ENCODE results near the gene SFPQ.
"Not testable (repeated sequence)": the region's sequence is repeated elsewhere in the genome, so short reads cannot be mapped to it uniquely, and the experiment has no call there.

The SFPQ gene

DNA sequence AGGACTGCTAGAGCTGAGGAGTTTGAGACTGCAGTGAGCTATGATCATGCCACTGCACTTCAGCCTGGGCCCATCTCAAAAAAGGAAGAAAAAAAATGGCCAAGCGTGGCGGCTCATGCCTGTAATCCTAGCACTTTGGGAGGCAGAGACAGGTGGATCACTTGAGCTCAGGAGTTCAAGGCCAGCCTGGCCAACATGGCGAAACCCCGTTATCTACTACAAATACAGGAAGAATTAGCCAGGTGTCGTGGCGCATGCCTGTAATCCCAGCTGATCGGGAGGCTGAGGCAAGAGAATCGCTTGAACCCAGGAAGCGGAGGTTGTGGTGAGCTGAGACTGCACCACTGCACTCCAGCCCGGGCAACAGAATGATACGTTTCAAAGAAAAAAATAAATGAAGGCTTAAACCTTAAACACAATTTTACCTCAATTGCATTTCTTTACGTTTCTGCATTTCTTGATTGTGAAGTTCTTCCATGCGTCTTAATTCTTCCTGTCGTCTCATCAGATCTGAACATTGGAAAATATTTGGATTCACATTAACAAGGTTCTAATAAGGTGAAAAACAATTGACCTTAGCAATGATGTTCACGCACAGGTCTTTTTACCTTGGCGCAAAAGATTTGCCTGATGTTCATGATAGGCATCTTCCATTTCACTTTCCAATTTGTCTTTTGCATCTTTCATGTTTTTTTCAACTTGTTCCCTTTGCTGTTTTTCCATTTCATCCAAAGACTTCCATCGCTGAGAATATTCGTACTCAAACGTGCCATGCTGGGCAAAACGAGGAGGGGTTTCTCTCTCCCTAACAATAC, 4.2 kb downstream of the SFPQ start:
- DNase-seq (ENCODE audit: low read depth), result no peak

DNA sequence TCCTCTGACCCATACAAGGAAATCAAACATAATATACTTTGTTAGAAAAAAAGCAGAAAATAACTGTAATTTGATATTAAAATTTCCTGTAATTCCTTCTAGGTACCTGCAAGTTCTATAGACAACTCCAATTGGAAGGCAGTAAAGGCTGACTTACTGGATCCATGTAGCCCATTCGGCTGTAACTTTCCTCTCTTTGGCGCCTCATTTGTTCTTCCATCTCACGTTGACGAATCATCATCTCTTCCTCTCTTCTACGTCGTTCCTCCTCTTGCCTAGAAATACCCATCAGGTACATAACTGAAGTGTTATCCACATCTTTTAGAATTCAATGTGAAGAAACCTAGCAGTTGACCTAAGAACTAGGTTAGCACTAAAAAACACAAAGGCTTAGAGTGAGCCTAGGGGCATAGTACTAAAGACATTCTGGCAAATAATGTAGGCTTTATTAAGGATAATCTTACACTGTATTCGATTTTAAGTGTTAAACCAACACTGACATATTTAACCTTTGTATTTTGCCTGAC, 5.1 kb downstream of the SFPQ start:
- DNase-seq (ENCODE audit: low read depth), result no peak

DNA sequence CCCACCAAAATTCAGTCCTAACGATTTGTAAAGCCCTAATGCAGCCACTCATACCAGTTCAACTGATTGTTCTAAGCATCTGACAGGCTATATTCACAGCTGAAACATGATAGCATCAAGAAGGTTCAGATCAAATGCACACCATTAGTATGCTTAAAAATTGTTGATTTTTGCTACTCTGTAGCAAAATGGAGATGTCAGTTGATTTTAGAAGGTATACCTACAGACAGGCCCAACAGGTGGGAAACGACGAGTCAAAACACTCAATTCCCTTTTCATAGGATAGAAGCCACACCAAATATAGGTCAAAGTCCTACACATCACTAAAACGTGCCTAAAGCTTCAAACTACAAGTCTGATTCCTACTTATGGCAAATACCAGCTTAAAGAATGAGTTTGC, 6.7 kb downstream of the SFPQ start:
- DNase-seq (ENCODE audit: low read depth), result no peak

DNA sequence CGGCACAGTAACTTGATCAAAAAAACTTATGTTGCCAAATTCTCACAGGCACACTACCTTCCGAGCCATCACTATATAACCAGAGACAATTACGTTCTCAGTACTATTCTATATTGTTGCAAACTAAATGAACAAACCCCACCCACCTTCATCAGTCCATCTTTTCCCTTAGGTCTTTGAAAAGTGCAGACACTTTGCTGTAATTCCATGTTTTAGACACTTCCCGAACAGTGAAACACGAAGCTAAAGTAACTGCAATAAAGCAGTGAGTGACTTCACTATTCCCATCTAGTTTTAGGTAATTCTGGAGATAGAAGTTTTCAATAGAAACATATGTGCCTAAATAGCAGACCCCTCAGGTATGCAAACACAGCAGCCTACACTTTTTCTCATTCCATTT, 7.7 kb downstream of the SFPQ start:
- no peak for DNase-seq (ENCODE audit: low read depth)

DNA sequence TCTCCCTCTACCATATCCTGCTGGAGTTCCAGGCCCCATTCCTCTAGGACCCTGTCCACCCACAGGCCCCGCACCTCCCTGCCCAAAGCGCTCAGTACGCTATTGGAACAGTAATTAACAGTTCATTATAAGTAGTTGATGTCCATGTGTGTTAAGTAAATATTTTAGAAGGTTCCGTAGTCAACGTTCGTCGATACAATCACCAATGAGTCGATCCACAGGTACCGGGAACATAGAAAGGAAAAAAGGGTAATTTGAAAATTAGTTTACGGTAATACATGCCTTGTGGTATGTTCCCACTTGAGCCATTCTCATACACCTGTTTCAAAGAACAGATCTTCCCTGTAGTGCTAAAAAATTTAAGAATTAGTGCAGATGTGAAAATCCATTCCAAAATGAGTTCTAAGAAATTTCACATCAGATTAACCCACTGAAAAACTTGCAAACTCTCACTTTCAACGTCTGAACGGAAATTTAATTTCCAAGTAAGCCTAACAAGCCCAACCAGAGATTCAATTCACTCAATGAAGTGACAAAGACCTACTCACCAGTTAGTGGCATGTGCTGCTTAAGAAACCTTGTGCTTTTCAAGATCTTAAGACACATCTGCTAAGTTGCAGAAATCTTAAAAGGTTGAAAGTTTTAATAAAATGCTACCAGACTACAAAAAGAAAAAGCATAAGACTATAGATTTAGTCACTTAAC, 8.3 kb downstream of the SFPQ start:
- DNase-seq (ENCODE audit: low read depth), result no peak

DNA sequence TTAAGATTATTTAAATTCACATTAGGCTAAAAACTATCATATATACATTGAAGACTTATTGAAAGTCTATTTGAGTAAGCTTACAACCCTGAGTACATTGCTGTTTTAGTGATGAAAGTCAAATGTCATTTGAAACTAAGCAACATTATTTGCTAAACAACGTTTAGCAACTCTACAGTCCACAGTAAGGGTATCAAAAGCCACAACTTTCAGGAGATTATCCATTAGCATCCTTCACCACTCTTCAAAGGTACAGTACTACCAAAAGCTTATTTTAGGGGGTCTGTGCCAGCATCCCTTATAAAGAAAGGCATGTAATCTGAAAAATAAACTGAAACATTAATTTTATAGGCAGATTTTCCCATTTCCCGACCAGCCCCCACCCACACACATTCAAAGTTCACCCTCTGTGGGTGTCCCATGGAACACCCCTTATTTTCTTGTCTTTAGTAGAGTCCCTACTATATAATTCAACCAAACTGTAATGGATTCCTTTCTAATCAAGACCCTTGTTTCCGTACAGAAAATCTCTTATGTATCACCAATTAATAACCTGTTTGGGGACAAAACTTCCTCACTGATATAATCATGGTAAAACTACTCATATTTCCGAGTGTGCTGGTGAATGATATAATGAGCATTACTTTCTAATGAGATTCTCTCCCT, 11.0 kb downstream of the SFPQ start:
- no peak for DNase-seq (ENCODE audit: low read depth)

- no peak for DNase-seq (ENCODE audit: low read depth)
Measured at GRCh38 chr1:35180776-35181374, 12.1 kb downstream of the SFPQ start.

- DNase-seq (ENCODE audit: low read depth), result no peak
Measured at GRCh38 chr1:35179908-35180307, 13.0 kb downstream of the SFPQ start.

GRCh38 chr1:35178874-35179380, 14.0 kb downstream of the SFPQ start:
- DNase-seq (ENCODE audit: low read depth), result no peak

DNA sequence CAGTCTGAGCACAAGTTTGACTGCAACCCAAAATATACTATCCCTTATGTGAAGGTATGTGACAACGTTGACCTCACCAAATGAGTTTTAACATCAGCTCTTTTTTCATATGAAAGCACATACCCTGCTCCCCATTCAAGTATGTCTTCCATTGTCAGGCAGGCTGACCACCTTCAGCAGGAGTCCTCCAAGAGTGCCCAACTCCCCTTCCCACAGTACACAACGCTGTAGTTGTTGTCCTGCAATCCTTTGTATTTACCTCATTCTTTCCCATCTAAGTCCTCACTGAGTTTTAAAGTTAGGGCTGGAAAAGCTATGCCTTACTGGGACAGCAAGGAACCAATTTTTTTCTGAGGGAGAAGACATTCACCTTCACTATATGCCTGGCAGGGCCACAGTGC, 14.7 kb downstream of the SFPQ start:
- DNase-seq (ENCODE audit: low read depth), result no peak

- no peak for DNase-seq (ENCODE audit: low read depth)
Measured at GRCh38 chr1:35177237-35177786, 15.6 kb downstream of the SFPQ start.

GRCh38 chr1:35175602-35176001, 17.3 kb downstream of the SFPQ start:
- no peak for DNase-seq (ENCODE audit: low read depth)

- no peak for DNase-seq (ENCODE audit: low read depth)
Measured at GRCh38 chr1:35175098-35175576, 17.8 kb downstream of the SFPQ start.

- DNase-seq (ENCODE audit: low read depth), result no peak
Measured at GRCh38 chr1:35173909-35174540, 18.9 kb downstream of the SFPQ start.

GRCh38 chr1:35173491-35173890, 19.5 kb downstream of the SFPQ start:
- DNase-seq (ENCODE audit: low read depth), result no peak

DNA sequence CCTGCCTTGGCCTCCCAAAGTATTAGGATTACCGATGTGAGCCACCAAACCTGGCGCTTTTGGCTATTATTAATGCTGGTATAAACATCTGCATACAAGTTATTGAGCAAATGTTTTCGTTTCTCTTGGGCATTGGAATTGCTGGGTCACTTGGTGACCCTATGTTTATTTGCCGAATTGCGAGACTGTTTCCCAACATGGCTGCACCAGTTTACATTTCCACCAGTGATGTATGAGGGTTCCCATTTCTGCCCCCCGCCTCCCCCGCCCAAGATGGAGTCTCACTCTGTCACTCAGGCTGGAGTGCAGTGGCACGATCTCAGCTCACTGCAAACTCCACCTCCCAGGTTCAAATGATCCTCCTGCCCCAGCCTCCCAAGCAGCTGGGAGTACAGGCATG, 20.9 kb downstream of the SFPQ start:
- DNase-seq (ENCODE audit: low read depth), result no peak

DNA sequence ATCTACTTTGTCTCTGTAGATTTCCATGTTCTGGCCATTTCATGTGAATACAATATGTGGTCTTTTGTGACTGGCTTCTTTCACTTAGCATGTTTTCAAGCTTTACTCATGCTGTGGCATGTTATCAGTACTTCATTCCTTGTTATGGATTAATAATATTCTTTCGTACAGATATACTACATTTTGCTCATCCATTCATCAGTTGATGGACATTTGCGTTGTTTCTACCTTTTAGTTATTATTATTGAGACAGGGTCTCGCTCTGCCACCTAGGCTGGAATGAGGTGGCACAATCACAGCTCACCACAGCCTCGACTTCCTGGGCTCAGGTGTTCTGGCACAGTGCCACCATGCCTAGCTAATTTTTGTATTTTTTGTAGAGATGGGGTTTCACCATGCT, 21.4 kb downstream of the SFPQ start:
- no peak for DNase-seq (ENCODE audit: low read depth)

DNA sequence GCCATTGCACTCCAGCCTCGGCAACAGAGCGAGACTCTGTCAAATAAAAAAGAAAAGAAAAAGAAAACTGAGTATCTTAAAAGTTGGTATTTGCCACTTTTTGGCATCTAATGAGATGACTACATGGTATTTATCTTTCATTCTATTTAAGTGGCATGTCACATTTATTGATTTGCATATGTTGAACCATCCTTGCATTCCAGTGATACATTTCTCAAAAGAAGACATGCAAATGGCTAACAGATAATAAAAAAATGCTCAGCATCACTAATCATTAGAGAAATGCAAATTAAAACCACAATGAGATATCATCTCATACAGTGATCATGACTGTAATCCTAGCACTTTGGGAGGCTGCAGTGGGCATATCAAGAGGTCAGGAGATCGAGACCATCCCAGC, 28.1 kb downstream of the SFPQ start:
- no peak for DNase-seq (ENCODE audit: low read depth)

DNA sequence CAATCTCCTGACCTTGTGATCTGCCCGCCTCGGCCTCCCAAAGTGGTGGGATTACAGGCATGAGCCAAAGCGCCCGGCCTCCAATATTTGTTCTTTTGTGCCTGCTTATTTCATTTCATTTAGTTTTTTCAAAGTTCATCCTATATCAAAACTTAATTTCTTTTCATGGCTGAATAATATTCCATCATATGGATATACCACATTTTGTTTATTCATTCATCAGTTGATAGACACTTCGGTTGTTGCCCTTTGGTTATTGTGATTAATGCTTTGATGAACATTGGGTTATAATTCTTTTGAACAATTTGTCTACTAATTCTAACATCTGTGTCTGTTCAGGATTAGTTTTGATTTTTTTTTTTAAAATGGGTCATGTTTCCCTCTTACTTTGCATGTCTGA, 41.7 kb downstream of the SFPQ start:
- DNase-seq (ENCODE audit: low read depth), result no peak

GRCh38 chr1:35145892-35146549, 46.9 kb downstream of the SFPQ start:
- not testable (repeated sequence) for DNase-seq (ENCODE audit: low read depth)
